Epithelial cell of prostate (primary cell): ENCODE data around the gene RBM20.

Experiments
- DNase-seq: peaks from one replicate; pipeline ENCODE4 v3.0.0-alpha.2; 2011; ENCODE audit warnings: low read depth, low spot score
- H3K27ac ChIP-seq: fragments of 450-650 bp; 2 replicates; pipeline ENCODE4 v1.5.1; 2017; ENCODE audit warnings: mild to moderate bottlenecking

RBM20 gene

DNA sequence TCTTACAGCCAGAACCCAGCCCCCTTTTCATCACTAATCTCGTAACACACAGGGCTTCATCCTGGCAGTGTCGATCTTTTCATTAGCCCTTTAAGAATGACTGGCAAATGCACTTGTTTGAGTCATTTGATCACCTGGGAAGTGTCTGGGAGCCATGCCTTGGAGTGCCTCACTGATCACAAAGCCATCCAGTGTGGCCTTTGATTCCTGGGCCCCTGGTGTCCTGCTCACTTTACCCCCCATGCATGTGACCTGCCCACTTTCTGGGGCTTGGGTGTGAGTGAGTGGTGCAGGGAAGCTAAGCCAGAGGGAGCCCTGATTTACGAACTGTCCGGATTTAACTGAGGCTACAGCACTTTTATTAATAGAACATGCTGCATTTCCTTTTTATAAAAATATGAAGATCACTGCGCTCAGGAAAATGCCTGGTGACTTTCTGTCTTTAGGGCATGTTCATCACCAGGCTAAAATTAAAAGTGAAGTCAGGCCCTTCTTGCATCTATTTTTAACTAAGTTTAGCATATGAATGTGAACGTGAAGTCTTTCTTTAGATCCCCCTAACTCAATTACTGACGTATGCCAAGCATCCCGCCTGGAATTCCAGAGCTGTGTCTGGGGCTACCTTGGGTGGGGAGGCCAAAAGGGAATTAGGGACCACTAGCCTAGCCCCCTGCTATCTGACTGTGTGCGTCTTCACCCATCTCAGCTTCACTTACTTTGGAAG lies 23.6 kb downstream of the RBM20 start:
- no peak for DNase-seq
- H3K27ac ChIP-seq: no peak overlapping the region

DNA sequence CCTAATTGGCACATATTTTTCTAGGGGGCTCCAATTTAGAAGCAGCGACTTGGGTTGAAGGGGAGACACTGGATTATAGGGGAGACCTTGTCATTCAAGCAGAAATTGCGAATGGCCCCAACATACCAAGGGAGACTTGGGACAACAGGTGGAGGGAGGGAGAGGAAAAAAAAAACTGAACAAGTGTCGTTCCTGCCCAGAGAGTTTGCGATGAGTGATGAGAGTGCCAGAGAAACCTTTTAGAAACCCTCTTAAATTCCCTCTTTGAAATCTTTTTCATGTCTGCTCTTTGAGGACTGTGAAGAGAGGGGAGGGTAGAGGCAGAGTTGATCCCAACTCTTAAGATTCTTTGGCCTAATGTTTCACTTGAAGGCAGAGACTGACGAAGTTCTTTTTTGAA lies 24.3 kb downstream of the RBM20 start:
- no peak for DNase-seq
- H3K27ac ChIP-seq: no peak overlapping the region

DNA sequence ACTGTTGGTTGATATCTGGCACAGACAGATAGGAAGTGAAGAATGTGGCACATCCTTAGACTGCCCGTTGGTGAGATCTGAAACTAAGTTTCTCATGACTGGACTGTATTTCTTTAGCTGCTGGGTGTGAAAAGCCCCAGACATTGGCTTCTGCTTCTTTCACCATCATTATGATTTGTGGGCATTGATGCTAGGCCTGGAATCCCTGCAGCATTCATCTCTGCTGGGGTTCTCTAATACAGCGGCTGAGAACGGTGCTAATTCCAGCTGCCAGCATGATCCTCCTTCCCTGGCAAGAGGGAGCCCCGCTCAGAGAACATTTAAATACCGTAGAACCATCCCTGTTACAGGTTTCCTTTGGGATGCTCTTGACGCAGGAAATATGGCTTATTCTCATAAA lies 26.2 kb downstream of the RBM20 start:
- DNase-seq: no peak
- no peak overlapping the region for H3K27ac ChIP-seq

DNA sequence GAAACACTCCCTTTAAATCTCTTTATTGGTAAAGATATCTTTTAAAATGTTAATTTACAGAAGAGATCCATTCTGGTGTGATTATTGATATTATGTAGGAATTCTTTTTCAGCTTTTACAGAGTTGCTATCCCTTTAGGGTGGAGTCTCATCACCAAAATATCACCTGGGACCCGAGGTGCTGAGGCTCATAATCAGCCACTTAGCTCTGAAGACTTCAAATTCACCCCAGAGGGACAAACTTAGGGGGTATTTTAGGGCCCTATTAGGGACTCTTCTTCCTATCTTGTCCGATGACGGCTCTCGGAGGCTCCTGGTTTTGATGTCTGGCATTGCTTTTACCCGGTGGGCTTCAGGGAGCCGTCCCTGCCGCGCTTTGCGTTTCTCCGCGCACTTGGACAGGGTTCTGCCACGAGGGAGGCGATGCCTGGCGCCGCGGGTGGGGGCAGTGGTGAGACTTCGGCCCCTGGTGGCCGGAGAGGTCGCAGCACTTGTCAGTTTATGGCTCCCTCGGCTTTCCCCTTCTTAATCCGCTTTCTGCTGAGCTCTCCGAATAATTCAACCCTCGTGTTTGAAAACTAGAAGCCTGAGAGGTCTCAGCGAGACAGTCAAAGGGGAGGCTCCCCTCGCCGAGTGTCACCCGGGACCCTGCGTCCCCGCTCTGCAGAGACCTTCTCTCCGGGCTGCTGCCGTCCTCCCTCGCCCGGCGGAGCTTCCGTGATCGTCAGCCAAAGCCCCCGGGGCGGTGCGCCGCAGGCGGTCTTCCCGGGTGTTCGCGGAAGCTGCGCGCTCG lies 27.8 kb downstream of the RBM20 start:
- no peak overlapping the region for H3K27ac ChIP-seq
- no peak for DNase-seq

DNA sequence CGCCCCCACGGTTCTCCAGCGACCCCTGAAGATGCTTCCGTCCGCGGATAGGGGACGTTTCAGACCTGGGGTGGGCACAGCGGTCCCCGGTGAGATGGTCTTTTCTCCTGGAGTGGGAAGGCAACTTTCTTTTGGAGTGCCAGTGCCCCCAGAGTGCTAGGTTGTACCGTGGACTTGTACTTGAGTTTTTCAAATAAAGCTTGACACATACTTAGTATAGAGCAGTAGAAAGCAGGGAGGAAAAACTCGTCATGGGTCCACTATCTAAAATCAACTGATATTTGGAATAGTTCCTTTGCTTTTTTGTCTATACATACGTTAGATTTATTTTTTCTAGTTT lies 28.4 kb downstream of the RBM20 start:
- no peak for DNase-seq
- H3K27ac ChIP-seq: no peak overlapping the region

DNA sequence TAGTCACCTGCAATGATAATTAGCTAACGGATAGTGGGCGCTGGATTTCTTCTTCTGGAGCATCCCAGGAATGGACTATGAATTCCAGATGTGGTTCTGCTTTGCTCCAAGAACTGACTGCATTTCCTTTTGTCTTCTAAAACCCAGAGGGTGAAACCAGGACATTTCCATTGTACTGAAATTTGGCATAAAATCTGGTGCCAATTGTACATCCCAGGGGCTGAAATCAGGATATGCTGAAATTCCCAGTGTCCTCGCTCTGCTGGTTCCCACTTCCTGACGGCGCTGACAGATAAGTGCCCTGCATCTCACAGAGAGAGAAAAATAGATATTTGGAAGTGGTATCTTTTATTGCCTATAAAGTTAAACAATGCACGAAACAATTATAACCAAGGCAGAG lies 31.9 kb downstream of the RBM20 start:
- no peak overlapping the region for H3K27ac ChIP-seq
- DNase-seq: no peak

DNA sequence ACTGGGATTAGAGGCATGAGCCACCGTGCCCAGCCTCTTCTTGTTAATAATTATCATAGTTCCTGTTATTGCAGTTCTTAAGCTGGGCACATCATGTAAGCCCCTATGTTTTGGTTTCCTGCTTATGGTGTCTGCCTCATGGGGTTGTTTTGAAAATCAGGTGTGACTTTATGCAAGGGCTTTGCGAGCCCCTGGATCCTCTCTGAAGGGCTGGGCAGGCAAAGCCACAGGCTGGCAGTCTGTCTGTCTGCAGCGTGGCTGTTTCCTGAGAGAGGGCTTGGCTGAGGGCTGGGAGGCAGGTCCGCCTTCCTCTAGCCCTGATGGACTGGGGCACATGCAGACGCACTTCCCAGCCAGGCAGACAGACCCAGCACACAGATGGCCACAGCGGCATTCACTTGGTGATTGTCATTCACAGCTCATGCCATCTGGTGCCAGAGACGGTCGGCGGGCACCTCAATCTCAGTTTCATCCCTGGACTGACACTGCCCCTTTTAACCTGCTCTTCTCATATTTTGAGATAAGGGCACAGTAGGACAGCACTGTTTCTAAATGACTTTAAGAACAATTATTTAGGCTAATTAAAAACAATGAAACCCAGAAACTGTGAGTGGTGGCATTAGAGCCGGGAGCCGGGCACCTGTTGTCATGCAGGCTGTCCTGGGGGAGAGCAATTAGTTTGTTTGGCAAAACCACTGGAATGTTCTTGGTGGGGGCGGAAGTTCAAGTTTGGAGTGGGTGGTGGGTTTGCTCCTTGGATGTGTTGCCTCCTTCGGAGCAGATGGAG lies 35.5 kb downstream of the RBM20 start:
- no peak for DNase-seq
- no peak overlapping the region for H3K27ac ChIP-seq

DNA sequence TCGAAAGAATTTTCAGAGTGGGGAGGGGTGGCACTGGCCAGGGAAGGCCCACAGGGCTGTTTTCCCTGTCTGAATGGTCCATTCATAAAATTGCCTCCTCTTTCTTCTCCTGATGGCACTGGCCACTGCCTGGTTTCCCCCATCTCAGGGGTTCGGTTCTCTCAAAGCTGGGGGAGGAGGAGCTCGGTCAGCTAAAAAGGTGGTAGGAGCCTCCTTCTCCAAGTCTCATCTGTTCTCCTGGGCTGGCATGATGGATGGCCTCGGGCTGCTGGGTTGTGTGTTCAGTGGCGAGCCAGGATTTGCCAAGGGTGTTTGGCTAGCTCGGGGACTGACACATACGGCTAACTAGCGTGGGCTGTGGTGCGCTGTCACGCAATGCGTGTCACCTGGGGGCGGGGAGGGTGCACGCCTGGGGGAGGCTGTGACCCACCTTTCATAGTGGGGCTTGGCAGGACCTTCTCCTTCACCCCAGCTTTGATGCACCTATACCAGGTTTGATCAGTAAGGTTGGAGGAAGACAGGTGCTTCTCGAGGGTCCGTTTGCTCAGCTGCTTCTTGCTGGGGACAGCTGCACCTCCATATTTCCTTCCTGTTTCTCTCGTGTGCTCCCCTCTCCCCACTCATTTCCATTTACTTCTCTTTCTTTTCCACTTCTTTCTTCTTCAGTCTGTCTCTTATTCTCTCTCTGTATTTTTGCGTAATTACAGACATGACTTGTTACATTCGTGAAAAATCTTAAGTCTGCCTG lies 36.3 kb downstream of the RBM20 start:
- DNase-seq: no peak

DNA sequence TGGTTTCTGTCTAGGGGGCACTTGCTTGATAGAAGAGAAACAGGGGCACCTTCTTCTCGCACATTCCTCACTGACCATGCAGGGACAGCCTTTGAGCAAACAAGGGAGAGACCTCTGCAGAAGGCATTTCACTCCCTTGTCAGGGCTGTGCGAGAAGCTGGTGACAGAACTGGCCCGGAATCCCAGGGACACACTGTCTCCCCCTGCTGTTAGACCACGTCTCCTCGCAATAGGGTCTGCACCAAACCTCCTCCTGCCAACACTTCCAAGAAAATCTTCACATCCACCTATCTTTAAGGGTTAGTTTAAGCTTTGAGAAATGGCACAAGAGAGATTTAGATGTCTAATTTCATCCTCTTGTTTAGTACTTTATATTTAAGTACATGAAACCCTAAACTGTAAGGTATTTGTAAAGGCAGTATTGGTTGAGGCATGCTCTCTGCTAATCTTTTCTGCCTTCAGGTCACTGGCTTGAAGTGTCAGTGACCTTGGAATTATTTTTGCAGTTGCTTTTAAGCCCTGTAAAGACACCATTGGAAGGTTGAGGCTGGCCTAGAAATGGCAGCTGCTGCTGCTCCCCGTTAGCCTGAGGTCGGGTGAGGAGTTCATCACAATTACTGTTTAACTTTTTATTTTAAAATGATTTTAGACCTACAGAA lies 37.0 kb downstream of the RBM20 start:
- no peak for DNase-seq
- no peak overlapping the region for H3K27ac ChIP-seq

More for the DNA sequence above, 36.3 kb downstream of the RBM20 start:
- no peak overlapping the region for H3K27ac ChIP-seq

DNA sequence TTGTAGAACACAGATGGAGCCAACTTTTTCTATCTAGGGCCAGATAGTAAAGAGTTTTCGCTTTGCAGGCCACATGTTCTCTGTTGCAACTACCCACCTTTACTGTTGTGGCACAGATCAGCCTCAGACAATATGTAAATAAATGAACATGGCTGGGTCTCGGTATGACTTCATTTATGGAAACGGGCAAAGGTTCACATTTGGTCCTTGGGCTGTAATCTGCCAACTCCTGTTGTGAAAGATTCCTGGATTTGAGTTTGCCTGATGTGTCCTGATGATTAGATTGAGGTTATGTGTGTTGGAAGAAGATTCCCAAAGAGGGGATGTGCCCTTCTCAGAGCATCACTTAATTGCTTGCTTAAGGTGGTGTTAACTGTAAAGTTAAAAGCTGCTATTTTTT lies 38.2 kb downstream of the RBM20 start:
- H3K27ac ChIP-seq: no peak overlapping the region
- no peak for DNase-seq

DNA sequence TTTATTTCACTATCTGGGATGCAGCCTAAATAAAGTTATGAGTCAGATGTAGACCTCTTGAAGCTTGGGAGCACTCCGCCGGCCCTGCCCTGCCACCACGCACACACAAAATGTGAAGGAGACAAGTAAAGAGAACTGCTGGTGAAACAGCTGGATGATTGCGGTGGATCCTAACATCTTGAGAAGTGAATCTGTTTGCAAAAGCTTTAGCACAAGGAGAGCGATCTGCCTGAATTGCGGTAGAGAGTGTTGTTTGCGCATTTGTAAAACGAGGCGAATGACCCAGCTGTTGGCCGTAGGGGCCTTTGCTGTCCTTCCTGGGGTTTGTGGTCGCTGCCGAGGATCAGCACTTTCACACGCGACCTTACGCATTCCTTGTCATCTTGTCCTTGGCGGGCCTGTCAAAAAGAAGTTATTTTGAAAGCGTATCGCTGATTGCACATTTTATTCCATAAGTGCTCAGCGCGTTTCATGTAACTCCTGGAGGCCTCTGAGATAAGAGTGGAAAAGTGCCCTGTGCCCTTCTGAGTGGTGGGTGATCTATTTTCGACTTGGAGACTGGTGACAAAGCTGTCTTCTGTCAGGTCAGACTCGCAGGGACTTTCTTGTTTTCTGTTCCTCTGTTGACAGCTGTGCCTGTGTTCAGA lies 40.8 kb downstream of the RBM20 start:
- no peak for DNase-seq
- H3K27ac ChIP-seq: no peak overlapping the region

DNA sequence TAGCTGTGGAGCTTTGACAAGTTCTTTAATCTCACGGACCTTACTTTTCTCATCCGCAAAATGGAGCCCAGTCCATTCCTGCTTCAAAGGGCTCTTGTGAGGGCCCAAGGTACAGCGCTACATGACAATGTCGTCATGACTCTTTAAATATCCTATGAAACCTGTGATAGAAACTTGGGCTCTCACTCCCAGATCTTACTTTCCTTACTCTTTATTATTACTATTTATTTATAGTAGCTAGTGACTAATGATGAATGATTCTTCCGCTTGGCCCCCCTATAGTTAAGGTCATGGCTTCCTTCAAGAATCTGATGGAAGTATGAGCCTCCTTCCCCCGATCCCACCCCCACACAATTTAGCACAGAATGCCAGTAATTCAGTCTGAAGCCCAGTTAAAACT lies 41.9 kb downstream of the RBM20 start:
- no peak overlapping the region for H3K27ac ChIP-seq
- no peak for DNase-seq

DNA sequence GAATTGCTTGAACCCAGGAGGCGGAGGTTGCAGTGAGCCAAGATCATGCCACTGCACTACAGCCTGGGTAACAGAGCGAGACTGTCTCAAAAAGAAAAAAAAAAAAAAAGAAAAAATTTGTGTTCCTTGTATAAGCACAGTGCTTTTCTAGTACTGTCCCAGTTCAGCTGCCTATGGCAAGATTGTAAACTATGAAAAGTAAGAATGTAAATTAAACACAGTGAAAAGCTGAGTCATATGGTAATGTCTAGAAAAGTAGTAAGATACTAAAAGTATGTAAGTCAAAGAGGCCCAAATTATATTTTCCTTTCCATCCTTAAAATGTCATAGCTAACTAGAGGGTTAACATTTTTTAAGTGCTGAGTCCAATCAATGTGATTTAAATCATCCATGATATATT lies 42.8 kb downstream of the RBM20 start:
- no peak overlapping the region for H3K27ac ChIP-seq
- no peak for DNase-seq

DNA sequence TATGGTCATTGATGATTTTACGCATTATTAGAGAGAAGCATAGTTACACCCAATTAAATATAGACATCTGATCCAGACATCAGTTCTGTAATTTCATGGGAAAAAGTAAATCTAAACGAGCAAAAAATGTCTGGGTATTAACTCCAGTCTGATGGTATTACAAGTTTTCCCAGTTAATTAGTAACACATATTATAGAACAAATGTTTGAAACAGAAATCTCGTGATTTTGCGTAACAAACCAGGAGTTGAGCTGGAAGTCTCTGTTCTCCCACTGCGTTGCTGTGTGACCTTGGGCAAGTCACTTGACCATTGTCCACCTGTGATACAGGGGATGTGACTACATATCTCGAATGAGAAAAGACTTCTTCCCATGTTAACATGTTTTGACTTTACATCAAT lies 43.3 kb downstream of the RBM20 start:
- no peak for DNase-seq
- no peak overlapping the region for H3K27ac ChIP-seq

DNA sequence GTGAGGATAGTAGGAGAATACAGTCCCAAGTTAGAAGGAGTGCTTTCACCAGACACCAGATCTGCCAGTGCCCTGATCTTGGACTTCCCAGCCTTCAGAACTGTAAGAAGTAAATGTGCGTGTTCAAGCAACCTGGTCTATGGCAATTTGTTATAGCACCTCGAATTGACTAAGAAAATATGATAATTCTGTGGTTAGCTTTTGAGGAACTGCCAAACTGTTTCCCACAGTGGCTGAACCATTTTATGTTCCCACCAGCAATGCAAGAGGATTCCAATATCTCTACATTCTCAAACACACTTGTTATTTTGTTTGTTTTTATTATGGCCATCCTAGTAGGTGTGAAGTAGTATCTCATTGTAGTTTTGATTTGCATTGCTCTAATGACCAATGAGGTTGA lies 47.0 kb downstream of the RBM20 start:
- H3K27ac ChIP-seq: no peak overlapping the region
- DNase-seq: no peak

DNA sequence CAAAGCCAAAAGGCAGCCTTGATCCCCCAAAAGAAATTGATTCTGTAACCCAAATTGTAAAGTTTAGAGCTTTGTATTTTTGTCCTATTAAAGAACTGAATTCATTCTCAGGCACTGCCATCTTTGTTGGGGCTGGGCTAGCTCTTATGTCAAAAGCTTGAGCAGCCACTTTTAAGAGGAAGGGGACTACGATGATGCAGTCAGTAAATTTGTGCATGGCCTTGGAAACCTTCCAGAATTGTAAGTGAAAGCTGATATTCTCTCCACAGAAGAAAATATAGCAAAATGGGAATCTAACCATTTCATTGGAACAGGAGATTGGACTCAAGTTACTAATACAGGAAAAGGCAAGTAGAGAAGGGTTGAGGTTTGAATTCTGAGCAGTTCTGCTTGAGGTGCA lies 50.1 kb downstream of the RBM20 start:
- H3K27ac ChIP-seq: no peak overlapping the region
- no peak for DNase-seq

DNA sequence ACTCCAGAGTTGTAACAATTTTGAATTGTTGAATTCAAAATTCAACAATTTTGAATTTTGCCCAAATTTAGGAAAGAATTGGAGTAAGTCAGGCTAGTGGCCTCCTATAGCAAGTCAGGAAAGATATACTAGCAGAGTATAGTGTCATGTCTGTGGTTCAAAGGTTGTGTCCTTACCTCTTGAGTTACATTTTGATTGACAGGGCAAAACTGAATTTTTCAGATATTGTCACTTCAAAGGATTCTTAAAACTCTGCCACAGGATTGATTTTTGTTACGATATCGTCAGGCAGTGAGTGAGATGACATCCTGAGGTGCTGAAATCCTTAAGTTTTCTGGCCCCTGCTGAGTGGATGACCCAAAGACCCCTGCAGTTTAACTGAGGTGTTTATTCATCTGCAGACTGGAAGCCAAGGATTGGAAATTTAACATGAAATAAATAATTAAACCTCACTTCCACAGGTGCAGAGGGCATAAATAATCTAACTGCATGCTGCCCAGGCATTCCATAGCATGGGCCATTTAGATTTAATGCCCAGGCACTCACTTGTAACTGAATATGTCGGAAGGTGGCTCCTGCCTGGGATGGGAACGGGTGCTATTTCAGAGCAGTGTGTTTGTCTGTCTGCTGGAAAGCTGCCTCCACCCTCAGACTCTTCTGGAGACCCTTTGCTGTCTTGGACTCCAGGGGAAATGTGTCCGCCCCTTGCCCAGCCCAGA lies 50.8 kb downstream of the RBM20 start:
- H3K27ac ChIP-seq: no peak overlapping the region

DNA sequence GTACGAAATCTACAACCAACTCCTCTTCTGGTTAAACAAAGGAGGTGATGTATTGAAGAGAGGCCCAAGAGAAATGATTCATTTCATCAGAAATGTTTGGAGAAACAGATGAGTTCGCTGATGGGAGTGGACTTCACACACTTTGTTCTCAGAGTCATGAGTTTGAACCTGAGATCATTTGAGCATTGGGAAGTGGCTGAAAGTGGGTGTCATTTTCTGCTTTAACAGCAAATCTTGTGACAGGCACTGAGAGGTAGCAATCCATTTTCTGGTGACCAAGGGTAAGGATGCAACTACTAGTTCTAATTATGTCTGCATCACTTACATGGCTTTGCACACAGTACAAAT lies 51.4 kb downstream of the RBM20 start:
- no peak for DNase-seq
- no peak overlapping the region for H3K27ac ChIP-seq

More for the DNA sequence above, 50.8 kb downstream of the RBM20 start:
- DNase-seq: no peak

DNA sequence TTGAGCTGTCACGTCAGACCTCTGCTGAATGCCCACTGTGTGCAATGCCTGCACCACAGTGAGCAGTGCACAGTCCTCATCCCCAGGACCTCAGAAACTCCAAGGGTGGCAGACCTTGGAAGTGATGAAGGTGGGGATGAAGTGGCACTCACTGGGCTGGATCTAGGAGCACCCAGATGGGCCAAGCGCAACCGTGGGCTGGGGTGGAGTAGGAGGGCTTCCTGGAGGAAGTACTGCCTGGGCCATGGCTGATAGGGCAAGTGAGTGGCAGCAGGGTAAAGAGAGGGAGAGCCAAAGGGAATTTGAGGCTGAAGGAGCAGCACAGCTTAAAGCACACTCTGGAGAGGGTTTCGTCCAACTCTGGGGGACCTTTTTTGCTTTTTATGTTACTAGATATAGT lies 52.3 kb downstream of the RBM20 start:
- no peak for DNase-seq
- no peak overlapping the region for H3K27ac ChIP-seq
